ENCODE data around the gene INPP5D.
"Not testable (repeated sequence)": the region's sequence is repeated elsewhere in the genome, so short reads cannot be mapped to it uniquely, and the experiment has no call there.

The INPP5D gene

DNA sequence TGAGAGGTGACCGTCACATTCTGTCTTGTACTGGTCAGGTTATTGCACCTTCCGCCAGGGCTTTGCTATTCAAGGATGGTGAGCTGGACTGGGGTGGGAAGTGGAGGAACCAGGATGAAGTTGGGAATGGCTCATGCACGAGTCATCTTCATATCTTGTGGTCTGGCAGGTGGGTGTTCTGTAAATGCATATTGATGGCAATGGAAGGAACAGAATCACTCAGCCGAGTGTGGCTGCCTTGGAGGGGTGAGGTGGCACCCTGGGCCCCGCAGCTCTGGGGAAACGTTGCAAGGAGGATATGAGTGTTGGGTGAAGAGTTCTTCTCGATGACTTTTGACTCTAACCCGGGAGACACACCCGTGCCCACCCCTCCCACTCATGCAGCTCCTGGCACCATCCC lies 26.5 kb upstream of the INPP5D start:
- no peak for DNase-seq

DNA sequence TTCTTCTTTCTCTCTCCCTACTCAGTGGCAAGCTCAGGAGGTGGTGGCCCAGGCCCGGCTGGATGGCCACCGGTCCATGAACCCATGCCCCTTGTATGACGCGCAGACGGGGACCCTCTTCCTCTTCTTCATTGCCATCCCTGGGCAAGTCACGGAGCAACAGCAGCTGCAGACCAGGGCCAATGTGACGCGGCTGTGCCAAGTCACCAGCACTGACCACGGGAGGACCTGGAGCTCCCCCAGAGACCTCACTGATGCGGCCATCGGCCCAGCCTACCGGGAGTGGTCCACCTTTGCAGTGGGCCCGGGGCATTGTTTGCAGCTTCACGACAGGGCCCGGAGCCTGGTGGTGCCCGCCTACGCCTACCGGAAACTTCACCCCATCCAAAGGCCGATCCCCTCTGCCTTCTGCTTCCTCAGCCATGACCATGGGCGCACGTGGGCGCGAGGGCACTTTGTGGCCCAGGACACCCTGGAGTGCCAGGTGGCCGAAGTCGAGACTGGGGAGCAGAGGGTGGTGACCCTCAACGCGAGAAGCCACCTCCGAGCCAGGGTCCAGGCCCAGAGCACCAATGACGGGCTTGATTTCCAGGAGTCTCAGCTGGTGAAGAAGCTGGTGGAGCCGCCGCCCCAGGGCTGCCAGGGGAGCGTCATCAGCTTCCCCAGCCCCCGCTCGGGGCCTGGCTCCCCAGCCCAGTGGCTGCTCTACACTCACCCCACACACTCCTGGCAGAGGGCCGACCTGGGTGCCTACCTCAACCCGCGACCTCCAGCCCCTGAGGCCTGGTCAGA lies 25.9 kb upstream of the INPP5D start:
- no peak for DNase-seq

DNA sequence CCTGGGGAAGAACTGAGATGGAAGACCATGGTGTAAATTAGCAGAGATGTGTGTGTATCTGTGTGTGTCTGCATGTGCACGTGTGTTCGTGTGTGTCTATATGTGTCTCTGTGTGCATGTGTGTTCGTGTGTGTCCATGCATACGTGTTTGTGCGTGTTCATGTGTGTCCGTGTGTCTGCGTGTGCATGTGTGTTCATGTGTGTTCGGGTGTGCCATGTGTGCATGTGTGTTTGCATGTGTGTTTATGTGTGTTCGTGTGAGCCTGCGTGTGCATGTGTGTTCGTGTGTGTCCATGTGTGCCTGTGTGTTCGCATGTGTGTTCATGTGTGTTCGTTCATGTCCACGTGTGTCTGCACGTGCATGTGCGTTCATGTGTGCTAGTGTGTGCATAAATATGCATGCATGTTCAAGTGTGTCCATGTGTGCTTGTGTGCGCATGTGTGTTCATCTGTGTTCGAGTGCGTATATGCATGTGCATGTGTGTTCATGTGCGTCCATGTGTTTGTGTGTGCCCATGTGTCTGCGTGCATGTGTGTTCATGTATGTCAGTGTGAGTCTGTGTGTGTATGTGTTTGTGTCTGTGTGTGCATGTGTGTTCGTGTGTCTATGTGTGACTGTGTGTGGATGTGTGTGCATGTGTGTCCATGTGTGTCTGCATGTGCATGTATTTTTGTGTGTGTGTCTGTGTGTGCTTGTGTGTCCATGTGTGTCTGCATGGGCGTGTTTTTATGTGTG lies 24.5 kb upstream of the INPP5D start:
- no peak for DNase-seq

DNA sequence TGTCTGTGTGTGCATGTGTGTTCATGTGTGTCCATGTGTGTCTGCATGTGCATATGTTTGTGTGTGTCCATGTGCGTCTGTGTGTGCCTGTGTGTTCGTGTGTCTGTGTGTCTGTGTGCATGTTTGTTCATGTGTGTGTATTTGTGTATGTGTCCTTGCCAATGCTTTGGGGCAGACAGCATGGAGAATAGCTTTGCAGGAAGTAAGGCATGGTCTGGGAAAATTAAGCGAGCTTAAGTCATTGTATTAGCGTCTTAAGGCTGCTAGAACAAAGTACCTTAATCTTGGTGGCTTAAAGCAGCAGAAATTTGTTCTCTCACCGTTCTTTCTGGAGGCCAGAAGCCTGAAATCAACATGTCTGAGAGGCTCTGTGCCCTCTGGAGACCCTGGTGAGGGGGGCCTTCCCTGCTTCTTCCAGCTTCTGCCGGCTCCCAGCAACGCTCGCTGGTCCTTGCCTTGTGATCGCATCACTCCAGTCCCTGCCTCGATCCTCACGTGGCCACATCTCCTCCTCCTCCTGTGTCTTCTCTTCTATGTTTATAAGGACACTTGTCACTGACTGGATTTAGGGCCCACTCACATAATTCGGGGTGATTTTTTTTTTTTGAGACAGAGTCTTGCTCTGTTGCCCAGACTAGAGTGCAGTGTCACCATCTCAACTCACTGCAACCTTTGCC lies 23.8 kb upstream of the INPP5D start:
- DNase-seq, result no peak

DNA sequence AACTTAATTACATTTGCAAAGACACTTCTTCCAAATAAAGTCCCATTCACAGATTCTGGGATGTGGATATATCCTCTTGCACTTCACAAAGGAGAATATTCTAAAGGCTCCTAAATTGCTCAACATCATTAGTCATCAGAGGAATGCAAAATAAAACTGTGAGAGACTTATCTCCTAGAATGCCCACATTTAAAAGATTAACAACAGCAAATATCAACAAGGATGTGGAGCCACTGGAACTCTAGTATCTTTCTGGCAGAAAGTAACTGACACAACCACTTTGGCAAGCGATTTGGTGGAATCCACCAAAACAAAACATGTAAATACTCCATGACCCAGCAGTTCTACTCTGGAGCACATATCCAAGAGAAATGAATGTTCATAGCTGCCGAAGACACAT lies 23.1 kb upstream of the INPP5D start:
- DNase-seq, result no peak

DNA sequence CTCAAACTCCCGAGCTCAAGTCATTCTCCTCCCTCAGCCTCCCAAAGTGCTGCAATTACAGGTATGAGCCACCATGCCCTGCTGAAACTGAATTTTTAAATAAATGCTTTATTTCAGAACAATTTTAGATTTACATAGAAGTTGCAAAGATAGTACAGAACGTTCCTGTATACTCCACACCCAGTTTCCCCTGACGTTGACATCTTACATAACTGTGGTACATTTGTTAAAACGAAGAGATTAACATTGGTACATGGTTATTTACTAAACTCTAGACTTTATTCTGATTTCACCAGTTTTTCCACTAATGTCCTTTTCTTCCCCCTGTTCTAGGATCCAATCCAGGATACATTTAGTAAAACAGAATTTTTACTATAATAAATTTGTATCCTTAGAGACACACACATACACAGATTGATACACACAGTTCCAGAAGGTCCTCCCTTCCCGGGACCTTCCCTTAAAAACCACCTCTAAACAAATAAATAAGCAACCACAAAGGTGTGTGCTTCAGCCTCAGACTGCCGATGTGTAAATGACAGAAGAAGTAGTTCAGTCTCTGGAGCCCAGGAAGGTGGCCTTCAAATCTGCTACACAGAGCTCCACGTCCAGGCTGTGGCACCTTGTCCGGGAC lies 20.8 kb upstream of the INPP5D start:
- no peak for DNase-seq

DNA sequence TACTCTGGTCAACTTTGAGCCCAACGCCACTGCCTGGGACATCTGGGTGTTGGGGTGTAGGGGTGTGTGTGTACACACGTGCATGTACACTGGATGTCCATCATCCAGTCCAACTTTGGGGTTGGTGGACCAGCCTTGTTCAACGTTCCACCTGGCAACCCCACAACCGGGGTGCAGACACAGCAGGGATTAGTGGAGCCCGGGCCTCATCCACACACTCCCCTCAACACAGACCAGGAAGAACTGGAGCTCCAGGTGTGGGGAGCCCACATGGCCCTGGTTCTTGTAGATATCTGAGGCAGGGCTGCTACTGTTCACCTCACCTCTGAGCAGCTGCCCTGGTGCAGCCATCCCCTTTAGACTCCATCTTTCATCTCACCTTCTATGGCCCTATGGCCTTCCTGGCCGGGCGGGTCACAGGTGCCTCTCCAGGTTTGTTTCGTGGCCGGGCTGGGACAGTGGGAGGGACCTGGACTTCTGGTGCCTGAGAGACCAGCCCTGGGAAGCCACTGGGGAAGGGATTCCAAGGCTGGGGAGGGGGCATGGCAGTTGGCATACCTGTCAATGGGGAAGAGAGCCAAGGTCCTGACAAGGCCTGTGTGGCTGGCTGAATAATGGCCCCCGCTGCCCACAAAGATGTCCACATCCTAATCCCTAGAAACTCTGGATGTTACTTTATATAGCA lies 20.2 kb upstream of the INPP5D start:
- no peak for DNase-seq

DNA sequence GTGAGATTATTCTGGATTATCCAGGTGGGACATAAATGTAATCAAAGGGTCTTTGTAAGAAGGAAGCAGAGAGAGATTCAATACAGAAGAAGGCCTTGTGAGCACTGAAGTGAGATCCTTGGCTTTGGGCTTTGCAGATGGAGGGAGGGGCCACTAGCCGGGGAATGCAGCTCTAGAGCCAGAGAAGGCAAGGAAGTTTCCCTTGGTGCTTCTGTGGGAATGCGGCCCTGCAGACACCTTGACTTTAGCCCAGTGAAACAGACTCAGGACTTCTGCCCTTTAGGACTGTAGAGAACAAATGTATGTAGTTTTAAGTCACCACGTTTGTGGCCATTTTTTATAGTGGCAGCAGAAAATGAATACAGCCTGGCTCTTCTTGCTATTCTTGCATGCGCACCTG lies 19.6 kb upstream of the INPP5D start:
- DNase-seq, result no peak

DNA sequence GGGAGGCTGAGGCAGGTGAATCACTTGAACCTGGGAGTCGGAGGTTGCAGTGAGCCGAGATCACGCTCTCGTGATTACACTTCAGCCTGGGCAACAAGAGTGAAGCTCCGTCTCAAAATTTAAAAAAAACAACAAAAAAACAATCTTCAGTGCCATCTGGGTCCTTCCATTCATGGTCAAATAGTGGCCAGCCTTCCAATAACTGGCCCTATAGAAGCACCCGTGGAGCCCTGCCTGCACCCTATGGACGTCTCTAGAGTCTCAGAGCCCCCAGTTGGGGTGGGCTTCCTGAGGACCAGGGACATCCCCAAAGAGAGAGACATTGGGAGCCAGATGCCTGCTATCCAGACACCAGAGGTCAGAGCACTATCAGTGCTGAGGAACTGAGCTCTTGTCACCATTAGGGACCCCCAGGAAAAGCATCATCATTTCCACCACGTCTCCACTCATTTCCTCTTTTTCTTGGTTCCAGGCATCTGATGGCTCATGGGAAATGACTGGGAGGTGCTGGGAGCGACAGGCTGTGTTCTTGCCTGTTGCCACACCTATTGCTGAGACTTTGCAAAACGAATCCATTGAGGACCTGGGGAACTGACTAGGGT lies 18.3 kb upstream of the INPP5D start:
- DNase-seq, result no peak

DNA sequence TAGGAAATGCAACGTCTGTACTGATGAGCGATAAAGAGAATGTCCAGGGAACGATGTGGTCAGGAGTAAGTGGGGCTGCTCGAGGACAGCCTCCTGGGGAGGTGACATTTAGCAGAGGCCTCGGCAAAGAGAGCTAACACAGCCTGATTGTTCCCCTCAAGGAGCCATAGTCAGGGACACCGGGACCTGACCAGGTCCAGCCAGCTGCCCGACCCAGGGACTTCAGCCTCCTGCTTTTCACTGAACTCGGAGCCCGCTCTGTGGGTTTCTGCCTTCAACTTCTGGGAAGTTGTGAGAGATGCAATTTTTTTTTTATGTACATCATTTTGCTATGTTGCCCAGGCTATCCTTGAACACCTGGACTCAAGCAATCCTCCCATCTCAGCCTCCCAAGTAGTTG lies 17.6 kb upstream of the INPP5D start:
- DNase-seq, result no peak

DNA sequence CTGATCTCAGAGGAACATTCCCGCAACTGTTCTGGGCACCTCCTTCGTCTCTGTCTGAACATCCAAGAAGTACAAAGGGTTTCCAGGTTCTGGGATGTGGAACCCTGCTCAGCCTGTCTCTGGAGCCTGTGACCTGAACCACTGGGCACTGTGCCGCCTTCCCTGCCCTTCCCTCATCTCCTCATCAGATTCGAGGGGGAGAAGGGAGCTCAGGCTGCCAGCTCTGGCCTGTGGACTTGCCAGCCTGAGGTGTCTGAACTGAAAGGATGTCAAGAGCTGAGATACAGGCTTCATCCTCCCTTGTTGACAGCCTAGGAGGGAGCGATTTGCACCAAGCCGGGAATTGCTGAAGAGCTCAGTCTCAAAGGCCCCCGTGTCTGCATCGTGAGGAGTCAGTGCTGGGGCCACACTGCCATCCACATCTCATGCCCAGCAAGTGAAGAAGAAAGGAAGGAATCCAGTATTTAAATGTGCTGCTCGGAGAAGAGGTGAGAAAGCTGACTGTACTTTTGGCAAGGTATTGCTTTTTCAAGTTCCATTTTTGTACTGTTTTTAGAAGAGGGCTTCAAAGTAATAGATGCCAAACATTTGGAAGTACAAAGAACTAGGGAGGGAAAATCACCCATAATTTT lies 15.1 kb upstream of the INPP5D start:
- no peak for DNase-seq

DNA sequence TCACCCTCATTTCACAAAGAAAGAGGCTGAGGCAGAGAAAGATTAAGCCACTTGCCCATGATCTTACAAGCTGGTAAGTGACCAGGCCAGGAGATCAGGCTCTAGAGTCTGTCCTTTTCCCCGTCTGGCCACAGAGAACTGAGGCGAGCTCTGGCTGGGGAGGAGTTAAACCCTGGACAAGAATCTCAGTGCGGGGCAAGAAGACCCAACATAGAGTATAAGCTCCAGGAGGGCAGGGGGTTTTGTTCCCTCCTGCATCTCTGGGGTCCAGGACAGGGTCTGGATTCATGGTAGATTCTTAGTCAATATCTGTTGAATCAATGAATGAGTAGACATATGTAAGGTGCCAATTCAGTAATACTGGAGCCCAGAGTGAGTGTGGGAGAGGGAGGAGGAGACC lies 12.9 kb upstream of the INPP5D start:
- no peak for DNase-seq

DNA sequence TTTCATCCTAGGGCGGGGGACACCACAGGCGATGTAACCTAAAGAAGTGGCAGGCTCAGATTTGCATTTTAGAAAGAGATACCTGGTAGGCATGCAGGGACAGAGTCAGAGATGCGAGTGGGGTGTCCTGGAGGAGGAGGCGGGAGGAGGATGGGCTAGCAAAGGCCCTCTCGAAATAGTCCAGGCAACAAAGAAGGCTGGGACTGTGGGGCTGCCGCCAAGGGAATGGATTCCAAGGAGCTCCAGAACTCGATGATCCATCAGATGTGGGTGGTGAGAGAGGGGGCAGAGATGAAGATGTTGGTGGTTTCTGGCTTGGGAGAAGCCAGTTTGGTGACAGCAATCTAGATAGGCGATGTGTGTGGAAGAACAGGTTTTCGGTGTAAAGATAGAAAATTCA lies 12.5 kb upstream of the INPP5D start:
- DNase-seq, result no peak

DNA sequence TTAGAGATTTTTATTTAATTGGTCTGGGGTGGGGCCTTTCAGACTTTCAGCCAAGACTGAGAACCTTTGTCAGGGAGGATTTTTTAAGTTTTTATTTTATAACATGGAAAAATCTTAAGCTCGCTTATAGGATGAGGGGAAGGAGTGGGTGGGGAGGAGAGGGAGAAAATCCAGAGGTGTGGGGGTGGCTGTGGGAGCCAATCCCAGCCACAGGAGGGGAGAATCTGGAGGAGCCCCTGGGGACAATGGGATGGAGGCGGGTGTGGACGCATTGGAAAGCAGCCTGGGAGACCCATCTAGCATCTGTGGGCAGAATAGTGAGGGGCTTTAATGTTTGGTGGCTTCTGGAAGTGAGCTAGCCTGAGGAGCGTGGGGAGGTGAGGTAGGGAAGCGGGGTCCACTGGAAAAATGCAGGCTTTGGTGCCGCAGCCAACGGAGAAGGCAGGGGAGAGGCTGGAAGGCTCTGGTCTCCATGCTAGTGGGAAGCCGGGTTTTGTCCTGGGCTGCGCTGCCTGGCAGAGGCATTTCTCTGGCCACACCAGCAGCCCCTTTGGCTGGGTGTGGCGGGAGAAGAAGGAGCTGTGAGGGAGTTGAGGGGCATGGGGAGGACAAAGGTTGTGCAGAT lies 11.5 kb upstream of the INPP5D start:
- no peak for DNase-seq

DNA sequence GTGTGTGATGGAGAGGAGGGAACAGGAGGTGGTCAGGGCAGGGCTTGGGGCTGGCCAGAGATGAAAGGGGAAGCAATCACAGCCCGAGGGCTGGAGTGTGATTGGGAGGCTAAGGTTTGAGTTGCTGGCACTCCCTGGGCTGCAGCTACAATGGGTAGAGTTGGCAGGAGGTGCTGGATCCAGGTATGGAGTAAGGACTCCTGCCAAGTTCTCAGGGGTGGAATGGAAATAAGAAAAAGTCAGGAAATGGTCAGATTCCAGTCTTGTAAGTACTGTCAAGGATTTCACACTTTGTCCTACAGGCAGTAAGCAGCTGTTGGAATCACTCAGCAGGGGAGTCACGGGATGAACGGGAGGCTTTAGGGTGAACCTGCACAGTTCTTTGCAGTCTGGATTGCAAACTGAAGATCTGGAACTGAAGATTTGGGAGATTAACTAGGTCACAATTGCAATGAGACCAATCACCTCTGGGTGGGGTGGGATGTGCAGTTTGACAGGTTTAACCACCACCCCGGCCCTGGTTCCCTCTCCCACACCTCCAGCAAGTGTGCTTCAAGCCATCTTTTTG lies 10.9 kb upstream of the INPP5D start:
- DNase-seq, result peak in 1 of 2 donors; percentile 23

DNA sequence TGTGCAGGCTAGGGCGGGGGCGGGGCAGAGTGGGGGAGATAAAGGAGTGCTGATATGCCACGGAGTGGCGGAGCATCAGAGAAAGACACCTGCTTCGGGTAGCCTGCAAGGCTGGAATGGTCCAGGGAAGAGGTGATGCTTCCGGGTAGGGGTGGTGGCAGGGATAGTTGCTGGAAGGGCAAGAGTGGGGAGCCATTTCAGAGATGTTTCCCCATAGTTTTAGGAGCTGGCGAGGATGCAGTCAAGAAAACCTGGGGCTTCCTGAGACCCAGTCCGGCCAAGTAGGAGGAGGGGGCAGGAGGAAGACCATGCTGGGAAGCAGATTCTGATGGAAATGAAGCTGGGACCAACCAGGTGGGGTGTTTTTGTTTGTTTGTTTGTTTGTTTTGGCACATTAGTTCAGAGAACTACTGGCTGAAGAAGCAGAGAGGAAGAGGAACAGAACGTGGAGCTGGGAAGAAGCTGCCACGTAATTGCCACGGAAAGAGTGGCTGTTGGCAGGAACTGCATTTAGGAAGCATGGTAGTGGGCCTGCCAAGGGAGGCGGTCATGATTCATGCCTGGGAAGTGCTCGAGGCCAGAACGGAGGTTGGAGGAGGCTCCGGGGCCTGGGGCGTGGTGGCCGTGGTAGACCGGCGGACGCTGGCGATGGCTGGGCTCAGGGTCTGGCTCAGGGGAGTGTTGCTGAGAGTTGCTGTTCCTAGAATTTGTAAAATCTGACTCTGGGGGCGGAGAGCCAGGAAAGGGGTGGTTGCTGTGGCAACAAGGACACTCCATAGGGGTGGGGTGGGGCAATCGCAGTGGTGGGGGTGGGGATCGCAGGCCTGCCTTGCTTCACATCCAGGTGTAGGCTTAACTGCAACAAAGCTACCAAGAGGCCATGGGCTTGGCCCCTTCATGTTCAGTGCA lies 8.6 kb upstream of the INPP5D start:
- peak in 1 of 2 donors; percentile 20 for DNase-seq

DNA sequence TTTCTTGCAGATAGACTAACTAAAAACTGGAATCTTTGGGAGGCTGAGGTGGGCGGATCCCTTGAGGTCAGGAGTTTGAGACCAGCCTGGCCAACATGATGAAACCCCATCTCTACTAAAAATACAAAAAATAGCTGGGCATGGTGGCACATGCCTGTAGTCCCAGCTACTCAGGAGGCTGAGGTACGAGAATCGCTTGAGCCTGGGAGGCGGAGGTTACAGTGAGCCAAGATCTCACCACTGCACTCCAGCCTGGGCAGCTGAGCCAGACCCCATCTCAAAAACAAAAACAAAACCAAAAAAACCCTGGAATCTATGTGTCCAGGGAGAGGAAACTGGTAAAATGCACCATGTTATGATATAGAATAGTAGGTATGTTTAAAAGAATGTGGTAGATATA lies 7.6 kb upstream of the INPP5D start:
- not testable (repeated sequence) for DNase-seq

DNA sequence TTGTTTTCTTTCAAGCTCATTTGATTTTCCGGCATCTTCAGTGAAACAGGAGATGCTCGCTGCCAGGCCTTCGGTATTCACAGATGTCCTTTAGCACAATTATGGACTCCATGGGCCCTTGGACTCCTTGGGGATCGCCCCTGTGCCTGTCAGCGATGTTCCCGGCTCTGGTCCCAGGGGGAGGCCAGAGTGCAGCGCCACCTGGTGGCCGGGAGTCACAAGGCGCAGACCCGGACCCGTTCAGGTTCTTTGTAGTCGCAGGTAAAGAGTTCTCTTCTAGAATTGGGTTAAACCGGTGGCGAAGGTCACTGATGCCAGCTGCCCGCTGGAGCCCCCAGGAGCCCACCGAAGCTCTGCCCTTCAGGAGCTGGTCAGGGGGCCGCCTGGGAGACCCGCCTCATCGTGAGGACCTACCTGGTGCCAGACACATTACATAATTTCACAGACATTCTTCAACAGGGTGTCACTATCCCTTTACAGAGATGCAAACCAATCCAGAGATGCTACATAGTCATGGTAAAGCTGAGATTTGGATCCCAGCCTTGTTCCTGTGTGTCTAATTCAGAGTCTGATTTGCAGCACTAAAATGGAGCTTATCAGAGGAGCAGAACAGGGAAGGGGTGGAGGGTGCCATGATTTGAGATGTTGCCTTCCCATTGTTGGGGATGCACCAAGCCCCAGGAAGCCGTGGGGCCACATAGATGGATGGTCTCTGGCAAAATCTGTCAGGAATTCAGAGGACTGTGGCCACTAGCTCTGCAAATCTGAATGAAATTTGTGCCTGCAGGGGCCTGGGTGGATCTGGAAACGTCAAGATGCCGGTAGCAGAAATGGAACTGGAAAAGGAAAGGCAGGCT lies 6.0 kb upstream of the INPP5D start:
- DNase-seq, result peak; percentile 61 to 68

DNA sequence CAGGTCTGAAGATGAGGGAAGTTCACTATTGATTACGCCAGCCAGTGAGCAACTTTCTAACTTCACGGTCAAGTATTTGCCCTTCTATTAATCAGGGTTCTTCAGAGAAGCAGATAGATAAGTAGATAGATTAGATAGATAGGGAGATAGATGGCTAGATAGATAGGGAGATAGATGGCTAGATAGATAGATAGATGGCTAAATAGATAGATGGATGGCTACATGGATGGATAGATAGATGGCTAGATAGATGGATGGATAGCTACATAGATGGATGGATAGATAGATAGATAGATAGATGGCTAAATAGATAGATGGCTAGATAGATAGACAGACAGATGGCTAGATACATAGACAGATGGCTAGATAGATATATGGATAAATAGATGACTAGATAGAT lies 4.8 kb upstream of the INPP5D start:
- no peak for DNase-seq

All from CD4-positive, alpha-beta T cell treated with Interleukin-1 beta for 1 hour (primary cell).